ENCODE results near the gene APRT.

Gene APRT

GRCh38 chr16:88769617-88770460 lies 41.9 kb downstream of the APRT start:
- peak; percentile 77 to 82 for DNase-seq

GRCh38 chr16:88768071-88768783 lies 43.5 kb downstream of the APRT start:
- peak in 1 of 2 experiments; percentile 46 for DNase-seq

- no peak for DNase-seq
Observed at GRCh38 chr16:88767546-88768070, 44.1 kb downstream of the APRT start.

- no peak for DNase-seq
Observed at GRCh38 chr16:88766975-88767374, 44.8 kb downstream of the APRT start.

- DNase-seq, result no peak
Observed at GRCh38 chr16:88764913-88765349, 46.8 kb downstream of the APRT start.

- DNase-seq, result no peak
Observed at GRCh38 chr16:88764080-88764479, 47.6 kb downstream of the APRT start.

- DNase-seq, result no peak
Observed at GRCh38 chr16:88763502-88764053, 48.1 kb downstream of the APRT start.

- DNase-seq, result no peak
Observed at GRCh38 chr16:88762941-88763340, 48.8 kb downstream of the APRT start.

GRCh38 chr16:88762258-88762870 lies 49.4 kb downstream of the APRT start:
- no peak for DNase-seq

GRCh38 chr16:88761830-88762229 lies 49.9 kb downstream of the APRT start:
- DNase-seq, result no peak

- DNase-seq, result no peak
Observed at GRCh38 chr16:88761143-88761534, 50.6 kb downstream of the APRT start.

- no peak for DNase-seq
Observed at GRCh38 chr16:88760424-88761142, 51.1 kb downstream of the APRT start.

- DNase-seq, result no peak
Observed at GRCh38 chr16:88759976-88760350, 51.8 kb downstream of the APRT start.

Measured in SHP77 (cell line).